MCF 10A (cell line): ENCODE measurements around the gene RBFOX2. TPM values are rescaled to one million over a fixed set of nuclear protein-coding genes. Genes with fewer than 3 reads are reported as not detected.

ENCODE experiments used
- BruUV-seq: library from RNA; stranded (reverse); fragments of 400-500 nt; replicated peaks from 2 replicates; lab custom pipeline; 2021; lab: Mats Ljungman, UMichigan
- CTCF ChIA-PET: fragments of 300-600 bp; sonication (Branson Sonifier 250); formaldehyde crosslinking; extraction: SDS; loops from one replicate; lab custom pipeline; 2021; ENCODE audit warnings: antibody characterized with exemption, inconsistent platforms; lab: Yijun Ruan, JAX
- POLR2A ChIA-PET: fragments of 300-600, 350-650 bp; sonication (Branson Sonifier 250); formaldehyde crosslinking; extraction: SDS; loops from one replicate; lab custom pipeline; 2020; ENCODE audit warnings: antibody characterized with exemption, inconsistent platforms; lab: Yijun Ruan, JAX
- DNase-seq: peaks from one replicate; pipeline ENCODE4 v3.0.0-alpha.2; 2018; ENCODE audit not compliant: unreplicated experiment
- H3K27ac Mint-ChIP-seq: one replicate; pipeline ENCODE4 v1.8.0; 2022; ENCODE audit warnings: mild to moderate bottlenecking, low read depth, mixed read lengths; ENCODE audit not compliant: unreplicated experiment
- H3K27me3 Mint-ChIP-seq: one replicate; pipeline ENCODE4 v1.8.0; 2022; ENCODE audit warnings: mixed read lengths; ENCODE audit not compliant: insufficient read depth, unreplicated experiment
- H3K36me3 Mint-ChIP-seq: one replicate; pipeline ENCODE4 v1.8.0; 2022; ENCODE audit warnings: mild to moderate bottlenecking, moderate library complexity, mixed read lengths; ENCODE audit not compliant: insufficient read depth, unreplicated experiment
- H3K4me1 Mint-ChIP-seq: one replicate; pipeline ENCODE4 v1.8.0; 2022; ENCODE audit warnings: mixed read lengths; ENCODE audit not compliant: insufficient read depth, unreplicated experiment
- H3K4me3 Mint-ChIP-seq: one replicate; pipeline ENCODE4 v1.8.0; 2022; ENCODE audit warnings: mild to moderate bottlenecking, moderate library complexity, mixed read lengths; ENCODE audit not compliant: unreplicated experiment
- H3K9me3 Mint-ChIP-seq: one replicate; pipeline ENCODE4 v1.8.0; 2022; ENCODE audit warnings: mixed read lengths; ENCODE audit not compliant: unreplicated experiment
- CTCF ChIP-seq: fragments of 200-600 bp; IDR thresholded peaks from one replicate; pipeline ENCODE4 v1.8.0; 2022; ENCODE audit warnings: antibody characterized with exemption, mild to moderate bottlenecking; ENCODE audit not compliant: unreplicated experiment
- intact Hi-C: fragments of 100-400 bp; cut with micrococcal nuclease; formaldehyde crosslinking; loops from 2 replicates; pipeline ENCODE4 v1.14.1; 2022
- total RNA-seq: library from RNA; stranded (reverse); gene quantifications from 2 replicates; pipeline ENCODE4 v1.2.3, GENCODE V29; 2022

The RBFOX2 gene
- total RNA-seq, 1 experiment from 2014 or later: 89.4 TPM

GRCh38 chr22:35850831-35851230 lies 177.8 kb downstream of the RBFOX2 start:
- H3K27ac Mint-ChIP-seq: no peak overlapping the region
- BruUV-seq: no TSS peak
- H3K4me1 Mint-ChIP-seq: no peaks in the 10 kb centered on the region
- POLR2A ChIA-PET: no interaction called here
- intact Hi-C loops: no loop called here
- no peaks in the 10 kb centered on the region for H3K36me3 Mint-ChIP-seq
- no peak for TF ChIP-seq CTCF
- H3K9me3 Mint-ChIP-seq: no peaks in the 10 kb centered on the region
- H3K4me3 Mint-ChIP-seq: no peak overlapping the region
- H3K27me3 Mint-ChIP-seq: no peaks in the 10 kb centered on the region
- CTCF ChIA-PET: no interaction called here
- DNase-seq: no peak

GRCh38 chr22:35846804-35847203 lies 181.8 kb downstream of the RBFOX2 start:
- intact Hi-C loops: no loop called here
- no peak for DNase-seq
- Mint-ChIP-seq H3K27me3 (no peaks in the 10 kb centered on the region), H3K27ac (no peak overlapping the region), H3K4me3 (no peak overlapping the region), H3K9me3 (no peaks in the 10 kb centered on the region), H3K4me1 (peaks cover 20% of the 10 kb centered on the region), H3K36me3 (no peaks in the 10 kb centered on the region)
- ChIA-PET POLR2A (interaction anchor here (0.6 to 1.1 kb wide), 5 partner anchors 8 to 225 kb away, joined by 3 to 4 read pairs (median 3); no protein-coding TSS in a partner anchor), CTCF (interaction anchor here (0.6 to 1.1 kb wide), 4 partner anchors 10 to 216 kb away, joined by 3 to 4 read pairs (median 3); no protein-coding TSS in a partner anchor)
- no TSS peak for BruUV-seq
- TF ChIP-seq CTCF: no peak

GRCh38 chr22:35844886-35845285 lies 183.7 kb downstream of the RBFOX2 start:
- H3K27ac Mint-ChIP-seq: no peak overlapping the region
- intact Hi-C loops: loop anchor here (5.0 kb wide), 1 partner anchor 222 kb away; no protein-coding TSS in a partner anchor
- H3K27me3 Mint-ChIP-seq: no peaks in the 10 kb centered on the region
- ChIA-PET POLR2A (interaction anchor here (0.7 kb wide), 1 partner anchor 339 kb away, joined by 3 read pairs; no protein-coding TSS in a partner anchor), CTCF (interaction anchor here (0.6 kb wide), 1 partner anchor 58 kb away, joined by 3 read pairs; no protein-coding TSS in a partner anchor)
- no peaks in the 10 kb centered on the region for H3K36me3 Mint-ChIP-seq
- no peak for DNase-seq
- H3K4me3 Mint-ChIP-seq: no peak overlapping the region
- peaks cover 22% of the 10 kb centered on the region for H3K4me1 Mint-ChIP-seq
- BruUV-seq: no TSS peak
- H3K9me3 Mint-ChIP-seq: no peaks in the 10 kb centered on the region
- TF ChIP-seq CTCF: no peak

- POLR2A ChIA-PET: interaction anchor here (9.2 to 9.9 kb wide), 2 partner anchors 52 to 71 kb away, joined by 155 to 247 read pairs; no protein-coding TSS in a partner anchor
Measured at GRCh38 chr22:35842954-35843353, 185.7 kb downstream of the RBFOX2 start.

More at GRCh38 chr22:35842954-35843353, 185.7 kb downstream of the RBFOX2 start:
- BruUV-seq: no TSS peak
- CTCF ChIA-PET: interaction anchor here (0.6 to 1.3 kb wide), 9 partner anchors 20 to 195 kb away, joined by 3 to 5 read pairs (median 3); partner anchors contain the start of gene APOL6
- H3K27ac Mint-ChIP-seq: peak overlapping the region; percentile 4
- peak; percentile 48 for TF ChIP-seq CTCF
- H3K4me3 Mint-ChIP-seq: no peak overlapping the region
- DNase-seq: peak; percentile 66
- intact Hi-C loops: loop anchor here (5.0 kb wide), 1 partner anchor 224 kb away; no protein-coding TSS in a partner anchor
- H3K9me3 Mint-ChIP-seq: no peaks in the 10 kb centered on the region
- H3K27me3 Mint-ChIP-seq: no peaks in the 10 kb centered on the region
- H3K36me3 Mint-ChIP-seq: no peaks in the 10 kb centered on the region
- peaks cover 33% of the 10 kb centered on the region for H3K4me1 Mint-ChIP-seq
